OCI-LY7 (cell line): Measurements from ENCODE around the gene PARP14. TPM values are rescaled to one million over a fixed set of nuclear protein-coding genes. Genes with fewer than 3 reads are reported as not detected.

ENCODE experiments used
- BruUV-seq: library from RNA; stranded (reverse); fragments of 400-500 nt; replicated peaks from 2 replicates; lab custom pipeline; 2021; lab: Mats Ljungman, UMichigan
- CTCF ChIA-PET: fragments of 300-600 bp; sonication (Branson Sonifier 250); formaldehyde crosslinking; loops from one replicate; lab custom pipeline; 2022; ENCODE audit warnings: antibody characterized with exemption; ENCODE audit not compliant: unreplicated experiment; lab: Charles Lee
- POLR2A ChIA-PET: fragments of 300-600 bp; sonication (Branson Sonifier 250); formaldehyde crosslinking; loops from one replicate; lab custom pipeline; 2022; ENCODE audit warnings: antibody characterized with exemption; lab: Charles Lee
- DNase-seq: peaks from one replicate; pipeline ENCODE4 v3.0.0-alpha.2; 2015; ENCODE audit warnings: low spot score
- H2AFZ ChIP-seq: fragments of 200-600 bp; sonication (generic), shearing (Covaris generic); 2 replicates; pipeline ENCODE4 v1.6.1; 2014; ENCODE audit warnings: mild to moderate bottlenecking, antibody characterized with exemption, low read length, moderate library complexity
- H3K27ac ChIP-seq: fragments of 200-600 bp; sonication (generic); 2 replicates; pipeline ENCODE4 v1.5.1; 2014; ENCODE audit warnings: mixed run types, low read depth, mild to moderate bottlenecking, moderate library complexity, low read length, inconsistent platforms; ENCODE audit not compliant: poor library complexity, severe bottlenecking
- H3K36me3 ChIP-seq: fragments of 200-600 bp; sonication (generic); 2 replicates; pipeline ENCODE4 v1.6.1; 2014; ENCODE audit warnings: mild to moderate bottlenecking, antibody characterized with exemption, low read length, moderate library complexity, mixed read lengths; ENCODE audit not compliant: insufficient read depth
- H3K4me1 ChIP-seq: fragments of 200-600 bp; sonication (generic); 2 replicates; pipeline ENCODE4 v1.5.1; 2014; ENCODE audit warnings: mild to moderate bottlenecking, low read length; ENCODE audit not compliant: insufficient read depth, poor library complexity, severe bottlenecking
- H3K4me2 ChIP-seq: fragments of 200-600 bp; sonication (generic); 2 replicates; pipeline ENCODE4 v1.6.1; 2014; ENCODE audit warnings: mild to moderate bottlenecking, low read length
- H3K4me3 ChIP-seq: fragments of 200-600 bp; sonication (generic); 2 replicates; pipeline ENCODE4 v1.5.1; 2014; ENCODE audit warnings: mild to moderate bottlenecking, low read depth, low read length; ENCODE audit not compliant: poor library complexity, severe bottlenecking
- H3K79me2 ChIP-seq: fragments of 200-600 bp; sonication (generic); 2 replicates; pipeline ENCODE4 v1.6.1; 2016; ENCODE audit warnings: low read depth, mild to moderate bottlenecking, low read length, moderate library complexity, mixed read lengths; ENCODE audit not compliant: insufficient read depth
- H3K9me2 ChIP-seq: fragments of 200-600 bp; sonication (generic); 2 replicates; pipeline ENCODE4 v1.6.1; 2016; ENCODE audit warnings: mild to moderate bottlenecking, low read length, mixed read lengths; ENCODE audit not compliant: insufficient read depth
- H3K9me3 ChIP-seq: fragments of 200-600 bp; sonication (generic); 2 replicates; pipeline ENCODE4 v1.6.1; 2014; ENCODE audit warnings: mild to moderate bottlenecking, mixed run types, low read length, mixed read lengths
- H4K20me1 ChIP-seq: fragments of 200-600 bp; sonication (generic); 2 replicates; pipeline ENCODE4 v1.6.1; 2014; ENCODE audit warnings: mild to moderate bottlenecking, antibody characterized with exemption, low read length, moderate library complexity, mixed read lengths; ENCODE audit not compliant: insufficient read depth
- EZH2phosphoT487 ChIP-seq: fragments of 200-600 bp; sonication (generic); IDR thresholded peaks from 2 replicates; pipeline ENCODE4 v1.6.1; 2018; ENCODE audit warnings: low read depth, borderline replicate concordance, mild to moderate bottlenecking, mixed run types, antibody characterized with exemption, low read length, moderate library complexity, mixed read lengths
- intact Hi-C: fragments of 100-400 bp; cut with micrococcal nuclease; formaldehyde crosslinking; loops from one replicate; pipeline ENCODE4 v1.10.0; 2022; ENCODE audit not compliant: unreplicated experiment
- total RNA-seq, 2 experiments: library from RNA; depleted of rRNA in 1 of 2; stranded (reverse); fragments of >200 nt in 1 of 2; shearing (Covaris generic) in 1 of 2; gene quantifications; 2 replicates each; pipeline ENCODE4 v1.2.3, GENCODE V29; 2014 to 2022
- TF ChIP-seq, protein P1 (sequence below): fragments of 200-600 bp; sonication (generic); conservative IDR thresholded peaks from 2 replicates; pipeline ENCODE4 v1.5.1; 2014; ENCODE audit warnings: mild to moderate bottlenecking, antibody characterized with exemption, low read length, moderate library complexity, mixed read lengths

The PARP14 gene
- total RNA-seq, 2 experiments from 2014 or later, result 5.6 to 12.4 TPM

DNA sequence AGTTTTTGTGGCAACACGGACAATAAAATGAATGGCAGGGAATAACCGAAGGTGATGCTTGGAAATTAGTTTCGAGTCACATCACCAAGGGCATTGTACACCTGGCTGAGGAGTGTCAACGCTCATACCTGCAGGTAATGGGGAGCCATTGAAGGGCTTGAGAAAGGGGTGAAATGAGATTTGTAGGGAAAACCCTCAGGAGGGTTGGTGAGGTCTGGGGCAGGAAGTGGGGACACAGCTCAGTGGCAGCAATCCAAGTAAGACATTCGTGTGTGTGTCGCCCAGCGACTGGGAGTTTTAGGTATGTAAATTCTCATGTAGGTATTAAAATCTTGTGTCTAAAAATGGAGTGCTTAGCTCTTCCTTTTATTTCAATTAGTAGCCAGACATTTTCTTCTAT lies 14.3 kb downstream of the PARP14 start:
- POLR2A ChIA-PET, result interaction anchor here (0.9 kb wide), 1 partner anchor 62 kb away, joined by 3 read pairs; no protein-coding TSS in a partner anchor
- H3K36me3 ChIP-seq, result peaks cover 11% of the 10 kb centered on the region; the same call in 1 of the 2 replicates
- no peak for TF ChIP-seq EZH2phosphoT487
- TF ChIP-seq, protein P1, sequence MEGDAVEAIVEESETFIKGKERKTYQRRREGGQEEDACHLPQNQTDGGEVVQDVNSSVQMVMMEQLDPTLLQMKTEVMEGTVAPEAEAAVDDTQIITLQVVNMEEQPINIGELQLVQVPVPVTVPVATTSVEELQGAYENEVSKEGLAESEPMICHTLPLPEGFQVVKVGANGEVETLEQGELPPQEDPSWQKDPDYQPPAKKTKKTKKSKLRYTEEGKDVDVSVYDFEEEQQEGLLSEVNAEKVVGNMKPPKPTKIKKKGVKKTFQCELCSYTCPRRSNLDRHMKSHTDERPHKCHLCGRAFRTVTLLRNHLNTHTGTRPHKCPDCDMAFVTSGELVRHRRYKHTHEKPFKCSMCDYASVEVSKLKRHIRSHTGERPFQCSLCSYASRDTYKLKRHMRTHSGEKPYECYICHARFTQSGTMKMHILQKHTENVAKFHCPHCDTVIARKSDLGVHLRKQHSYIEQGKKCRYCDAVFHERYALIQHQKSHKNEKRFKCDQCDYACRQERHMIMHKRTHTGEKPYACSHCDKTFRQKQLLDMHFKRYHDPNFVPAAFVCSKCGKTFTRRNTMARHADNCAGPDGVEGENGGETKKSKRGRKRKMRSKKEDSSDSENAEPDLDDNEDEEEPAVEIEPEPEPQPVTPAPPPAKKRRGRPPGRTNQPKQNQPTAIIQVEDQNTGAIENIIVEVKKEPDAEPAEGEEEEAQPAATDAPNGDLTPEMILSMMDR, result no peak
- H3K79me2 ChIP-seq, result no peaks in the 10 kb centered on the region
- no peaks in the 10 kb centered on the region for H3K9me2 ChIP-seq
- no peak overlapping the region for H3K4me3 ChIP-seq
- intact Hi-C loops, result no loop called here
- DNase-seq, result peak; percentile 22
- no peak overlapping the region for H3K27ac ChIP-seq
- no peaks in the 10 kb centered on the region for H4K20me1 ChIP-seq
- BruUV-seq, result no TSS peak
- peak overlapping the region; percentile 27 for H3K4me2 ChIP-seq
- H3K4me1 ChIP-seq, result peaks cover 29% of the 10 kb centered on the region
- H3K9me3 ChIP-seq, result 0 out of 2 replicates have a peak, but pooled peaks cover 4% of the 10 kb centered on the region
- no peak overlapping the region for H2AFZ ChIP-seq
- CTCF ChIA-PET, result no interaction called here

DNA sequence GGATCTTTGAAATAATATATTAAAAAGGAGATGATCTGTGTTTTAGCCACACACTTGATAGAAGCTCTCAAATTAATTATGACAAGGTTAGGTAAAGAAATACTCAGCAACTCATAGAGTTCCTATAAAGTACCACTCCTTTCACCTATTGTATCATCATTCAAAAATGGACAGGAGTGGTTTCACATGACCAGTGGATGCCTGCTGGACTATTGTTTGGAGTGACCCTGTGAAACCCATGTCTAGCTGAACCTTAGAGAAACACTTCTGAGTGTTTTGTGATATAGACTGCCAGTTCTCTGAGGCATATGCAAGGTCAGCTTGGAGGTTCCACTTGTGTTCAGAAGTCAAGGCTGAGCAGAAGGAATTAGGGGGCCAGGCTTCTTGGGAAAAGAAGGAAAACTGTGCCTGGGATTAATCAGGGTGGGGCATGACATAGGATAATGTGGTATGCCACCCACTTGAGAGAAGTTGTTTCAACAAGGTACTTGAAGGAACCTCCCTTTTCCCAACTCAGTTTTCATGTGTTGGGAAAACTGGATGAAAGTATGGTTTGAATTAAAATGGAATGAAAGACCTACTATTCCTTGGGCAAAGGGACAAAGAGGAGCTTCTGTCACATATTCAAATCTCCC lies 15.4 kb downstream of the PARP14 start:
- H3K27ac ChIP-seq, result no peak overlapping the region
- intact Hi-C loops, result no loop called here
- no peak for TF ChIP-seq EZH2phosphoT487
- no peak overlapping the region for H2AFZ ChIP-seq
- ChIA-PET CTCF (no interaction called here), POLR2A (interaction anchor here (0.6 to 0.9 kb wide), 2 partner anchors 61 to 82 kb away, joined by 3 to 7 read pairs; no protein-coding TSS in a partner anchor)
- no peaks in the 10 kb centered on the region for H4K20me1 ChIP-seq
- no peak overlapping the region for H3K4me3 ChIP-seq
- 0 out of 2 replicates have a peak overlapping the region, but pooled peaks have one; percentile 27 for H3K4me2 ChIP-seq
- 0 out of 2 replicates have a peak, but pooled peaks cover 4% of the 10 kb centered on the region for H3K9me3 ChIP-seq
- peaks cover 11% of the 10 kb centered on the region; the same call in 1 of the 2 replicates for H3K36me3 ChIP-seq
- BruUV-seq, result no TSS peak
- H3K9me2 ChIP-seq, result no peaks in the 10 kb centered on the region
- peaks cover 29% of the 10 kb centered on the region for H3K4me1 ChIP-seq
- no peak for DNase-seq
- H3K79me2 ChIP-seq, result no peaks in the 10 kb centered on the region

DNA sequence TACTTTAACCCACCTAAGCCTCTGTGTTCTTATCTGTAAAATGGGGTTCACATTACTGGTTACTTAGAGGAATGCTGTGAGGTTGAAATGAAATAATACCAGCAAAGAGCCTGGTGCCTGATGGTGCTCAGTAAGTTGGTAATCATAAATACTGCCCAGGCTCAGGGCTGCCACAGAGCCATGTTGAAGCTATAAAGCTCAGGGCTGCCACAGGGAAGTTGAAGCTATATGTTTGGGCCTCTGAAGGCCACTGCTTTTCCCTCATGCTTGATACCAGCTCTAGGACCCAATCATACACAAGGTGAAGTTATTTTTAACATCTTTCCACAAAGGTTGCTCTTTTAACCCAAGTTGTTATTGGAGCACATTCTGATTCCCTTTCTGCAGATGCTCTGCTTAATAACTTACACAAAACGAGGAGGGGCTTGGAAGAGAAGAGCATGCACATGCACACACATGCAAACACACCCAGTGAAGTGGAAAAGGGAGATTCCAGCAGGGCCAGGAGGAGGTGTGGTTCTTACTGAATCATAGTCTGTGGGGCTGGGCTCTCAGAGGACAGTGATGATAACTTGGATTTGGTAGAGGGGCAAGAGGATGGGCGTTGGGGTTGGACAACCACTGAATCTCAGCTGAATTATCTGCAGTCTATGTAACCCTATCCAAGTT lies 17.4 kb downstream of the PARP14 start:
- BruUV-seq, result no TSS peak
- Histone ChIP-seq H3K4me1 (peaks cover 29% of the 10 kb centered on the region), H3K36me3 (peaks cover 11% of the 10 kb centered on the region; the same call in 1 of the 2 replicates), H4K20me1 (no peaks in the 10 kb centered on the region), H3K9me3 (0 out of 2 replicates have a peak, but pooled peaks cover 4% of the 10 kb centered on the region), H3K4me2 (peak overlapping the region; percentile 41), H2AFZ (peak overlapping the region; percentile 43; the same call in 1 of the 2 replicates), H3K4me3 (peak overlapping the region; percentile 13), H3K79me2 (no peaks in the 10 kb centered on the region), H3K27ac (no peak overlapping the region), H3K9me2 (no peaks in the 10 kb centered on the region)
- peak; percentile 47 for DNase-seq
- TF ChIP-seq, protein P1, result no peak
- no peak for TF ChIP-seq EZH2phosphoT487
- ChIA-PET CTCF (interaction anchor here (0.9 kb wide), 1 partner anchor 18 kb away, joined by 3 read pairs; no protein-coding TSS in a partner anchor), POLR2A (interaction anchor here (0.6 to 1.1 kb wide), 3 partner anchors 9 to 98 kb away, joined by 3 to 7 read pairs (median 6); no protein-coding TSS in a partner anchor)
- intact Hi-C loops, result no loop called here
